Activated T-helper 2 cell treated with anti-CD3 and anti-CD28 coated beads, Interferon-gamma antibody, Interleukin-2, Interleukin-4, amounts not matched to agents 10 μg/mL and 5 μg/mL and 100 μg/mL, durations not matched to agents 14 hours and 24 hours and 36 hours (primary cell): Measurements from ENCODE around the gene KIZ. TPM values are rescaled to one million over a fixed set of nuclear protein-coding genes. Genes with fewer than 3 reads are reported as not detected.

Source experiments
- DNase-seq: peaks from one replicate; pipeline ENCODE4 v3.0.0; 2021; ENCODE audit warnings: low spot score
- H3K27ac Mint-ChIP-seq: one replicate; pipeline ENCODE4 v1.8.0; 2021; ENCODE audit warnings: mixed read lengths
- H3K27me3 Mint-ChIP-seq: one replicate; pipeline ENCODE4 v1.8.0; 2021; ENCODE audit warnings: low read depth, mixed read lengths
- H3K36me3 Mint-ChIP-seq: one replicate; pipeline ENCODE4 v1.8.0; 2021; ENCODE audit warnings: low read depth, mixed read lengths
- H3K4me1 Mint-ChIP-seq: one replicate; pipeline ENCODE4 v1.8.0; 2021; ENCODE audit warnings: low read depth, mixed read lengths
- H3K4me3 Mint-ChIP-seq: one replicate; pipeline ENCODE4 v1.8.0; 2021; ENCODE audit warnings: low read depth, mild to moderate bottlenecking, moderate library complexity, mixed read lengths
- H3K9me3 Mint-ChIP-seq: one replicate; pipeline ENCODE4 v1.8.0; 2021; ENCODE audit warnings: mixed read lengths
- intact Hi-C: fragments of 100-400 bp; cut with micrococcal nuclease; formaldehyde crosslinking; loops from one replicate; pipeline ENCODE4 v1.15.1; 2023
- total RNA-seq: library from RNA; stranded (reverse); gene quantifications from 2 replicates; pipeline ENCODE4 v1.2.3, GENCODE V29; 2022

Gene KIZ
- total RNA-seq, 1 donor from 2014 or later, result 10.5 TPM

GRCh38 chr20:21203088-21203656, 77.3 kb downstream of the KIZ start:
- intact Hi-C loops, result no loop called here
- Mint-ChIP-seq H3K36me3 (peaks cover 4% of the 10 kb centered on the region), H3K9me3 (no peaks in the 10 kb centered on the region)

DNA sequence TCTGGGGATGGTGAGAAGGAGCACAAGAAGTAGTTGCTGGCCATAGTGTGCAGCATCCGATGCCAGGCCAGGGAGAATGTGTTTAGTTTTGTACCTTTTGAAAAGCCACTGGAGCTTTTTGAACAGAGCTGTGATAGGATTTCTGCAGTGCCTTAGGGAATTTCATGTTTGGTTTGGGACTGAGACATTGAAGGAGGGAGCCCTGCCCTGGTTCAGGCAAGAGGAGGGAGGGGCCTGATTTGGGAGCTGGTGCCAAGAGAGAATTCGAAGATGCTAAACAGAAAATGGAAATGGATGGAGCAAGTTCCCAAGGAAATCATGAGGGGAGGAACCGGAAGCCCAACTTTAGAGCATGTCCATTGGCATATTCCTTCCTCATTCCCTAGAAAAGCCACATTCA, 80.7 kb downstream of the KIZ start:
- peaks cover 4% of the 10 kb centered on the region for H3K36me3 Mint-ChIP-seq
- H3K4me1 Mint-ChIP-seq, result no peaks in the 10 kb centered on the region
- intact Hi-C loops, result no loop called here
- no peaks in the 10 kb centered on the region for H3K9me3 Mint-ChIP-seq
- no peak overlapping the region for H3K27ac Mint-ChIP-seq
- DNase-seq, result no peak
- no peak overlapping the region for H3K4me3 Mint-ChIP-seq
- H3K27me3 Mint-ChIP-seq, result no peaks in the 10 kb centered on the region

More at GRCh38 chr20:21203088-21203656, 77.3 kb downstream of the KIZ start:
- Mint-ChIP-seq H3K27me3 (no peaks in the 10 kb centered on the region), H3K27ac (no peak overlapping the region), H3K4me3 (no peak overlapping the region), H3K4me1 (no peaks in the 10 kb centered on the region)
- no peak for DNase-seq

DNA sequence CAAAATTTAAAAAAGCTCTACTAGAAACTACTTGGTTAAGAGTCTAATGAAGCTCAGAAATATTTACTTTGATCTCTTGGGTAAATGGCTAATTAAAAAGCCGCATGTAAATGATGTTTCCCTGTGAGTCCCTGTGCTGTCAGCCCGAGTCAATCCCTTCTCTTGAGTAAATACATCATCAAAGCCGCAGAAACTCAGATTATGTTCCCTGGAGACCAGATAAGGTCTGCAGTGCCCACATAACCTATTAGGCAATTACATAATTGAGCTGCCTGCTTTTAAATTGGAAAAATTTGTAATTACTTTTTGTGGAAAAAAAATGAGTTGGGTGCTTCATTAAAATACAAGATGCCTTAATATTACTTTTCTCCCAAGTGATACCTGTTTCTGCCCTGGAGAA, 83.1 kb downstream of the KIZ start:
- Mint-ChIP-seq H3K4me3 (no peak overlapping the region), H3K4me1 (no peaks in the 10 kb centered on the region), H3K9me3 (no peaks in the 10 kb centered on the region), H3K36me3 (peaks cover 4% of the 10 kb centered on the region), H3K27ac (no peak overlapping the region), H3K27me3 (no peaks in the 10 kb centered on the region)
- DNase-seq, result no peak
- intact Hi-C loops, result no loop called here

GRCh38 chr20:21209668-21210067, 83.8 kb downstream of the KIZ start:
- Mint-ChIP-seq H3K27ac (no peak overlapping the region), H3K4me3 (no peak overlapping the region), H3K9me3 (no peaks in the 10 kb centered on the region), H3K27me3 (no peaks in the 10 kb centered on the region), H3K36me3 (peaks cover 4% of the 10 kb centered on the region), H3K4me1 (no peaks in the 10 kb centered on the region)
- intact Hi-C loops, result no loop called here
- DNase-seq, result no peak

DNA sequence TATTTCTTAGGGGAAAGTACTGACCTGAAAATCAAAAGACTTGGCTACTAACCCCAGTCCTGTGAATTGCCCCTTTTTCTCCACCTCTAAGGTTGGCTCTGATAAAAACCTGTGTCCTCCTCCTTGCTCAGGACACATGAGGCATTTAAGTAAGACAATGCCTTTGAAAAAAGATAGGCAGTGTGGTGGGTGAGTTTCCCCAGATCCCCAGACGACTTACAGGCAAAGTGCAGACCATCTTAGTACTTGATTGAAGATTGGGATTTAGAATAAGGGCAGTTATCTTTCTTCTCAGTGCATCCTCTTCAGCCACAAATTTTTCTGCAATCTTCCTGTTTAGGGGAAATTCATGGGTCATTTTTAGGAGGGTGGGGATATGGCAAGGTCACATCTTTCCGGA, 87.8 kb downstream of the KIZ start:
- H3K4me3 Mint-ChIP-seq, result no peak overlapping the region
- no peak overlapping the region for H3K27ac Mint-ChIP-seq
- no peaks in the 10 kb centered on the region for H3K9me3 Mint-ChIP-seq
- H3K27me3 Mint-ChIP-seq, result no peaks in the 10 kb centered on the region
- DNase-seq, result no peak
- H3K36me3 Mint-ChIP-seq, result no peaks in the 10 kb centered on the region
- intact Hi-C loops, result no loop called here
- H3K4me1 Mint-ChIP-seq, result no peaks in the 10 kb centered on the region

GRCh38 chr20:21214431-21214830, 88.5 kb downstream of the KIZ start:
- no peaks in the 10 kb centered on the region for H3K9me3 Mint-ChIP-seq
- intact Hi-C loops, result no loop called here
- no peaks in the 10 kb centered on the region for H3K27me3 Mint-ChIP-seq
- H3K27ac Mint-ChIP-seq, result no peak overlapping the region
- no peak for DNase-seq
- H3K4me3 Mint-ChIP-seq, result no peak overlapping the region
- no peaks in the 10 kb centered on the region for H3K36me3 Mint-ChIP-seq
- no peaks in the 10 kb centered on the region for H3K4me1 Mint-ChIP-seq

DNA sequence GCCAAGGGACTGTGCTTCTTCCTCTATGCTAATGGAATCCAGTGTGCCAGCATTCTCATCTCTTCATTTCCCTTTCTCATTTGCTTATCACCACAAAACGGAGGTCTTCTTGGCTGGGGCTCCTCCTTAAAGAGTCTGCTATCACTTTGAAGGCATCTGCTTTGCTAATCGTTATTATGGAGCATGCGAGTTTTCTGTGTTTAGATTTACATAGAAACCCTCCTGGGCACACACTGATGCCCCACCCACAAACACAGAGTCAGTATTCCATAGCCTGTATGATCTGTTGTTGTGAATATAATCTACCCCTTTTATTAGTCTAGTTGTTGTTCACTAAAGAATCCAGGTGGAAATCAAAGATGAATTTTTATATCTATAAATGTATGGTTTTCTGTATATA, 93.8 kb downstream of the KIZ start:
- no peak for DNase-seq
- Mint-ChIP-seq H3K27ac (no peak overlapping the region), H3K9me3 (no peaks in the 10 kb centered on the region), H3K4me3 (no peak overlapping the region), H3K4me1 (no peaks in the 10 kb centered on the region), H3K27me3 (no peaks in the 10 kb centered on the region), H3K36me3 (no peaks in the 10 kb centered on the region)
- intact Hi-C loops, result no loop called here

GRCh38 chr20:21224217-21224616, 98.3 kb downstream of the KIZ start:
- Mint-ChIP-seq H3K4me3 (no peak overlapping the region), H3K4me1 (no peaks in the 10 kb centered on the region), H3K27ac (no peak overlapping the region), H3K27me3 (no peaks in the 10 kb centered on the region), H3K9me3 (no peaks in the 10 kb centered on the region), H3K36me3 (no peaks in the 10 kb centered on the region)
- no peak for DNase-seq
- intact Hi-C loops, result no loop called here

- H3K36me3 Mint-ChIP-seq, result no peaks in the 10 kb centered on the region
- H3K4me3 Mint-ChIP-seq, result no peak overlapping the region
- intact Hi-C loops, result no loop called here
- no peaks in the 10 kb centered on the region for H3K9me3 Mint-ChIP-seq
- H3K4me1 Mint-ChIP-seq, result no peaks in the 10 kb centered on the region
- H3K27me3 Mint-ChIP-seq, result no peaks in the 10 kb centered on the region
- H3K27ac Mint-ChIP-seq, result no peak overlapping the region
- DNase-seq, result no peak
These were observed 99.5 kb downstream of the KIZ start for GRCh38 chr20:21225215-21225947.

- H3K4me3 Mint-ChIP-seq, result no peak overlapping the region
- no peak for DNase-seq
- H3K27ac Mint-ChIP-seq, result no peak overlapping the region
- H3K36me3 Mint-ChIP-seq, result no peaks in the 10 kb centered on the region
- no peaks in the 10 kb centered on the region for H3K27me3 Mint-ChIP-seq
- intact Hi-C loops, result no loop called here
- H3K4me1 Mint-ChIP-seq, result no peaks in the 10 kb centered on the region
- H3K9me3 Mint-ChIP-seq, result no peaks in the 10 kb centered on the region
These were observed 102.6 kb downstream of the KIZ start for GRCh38 chr20:21228511-21228910.

DNA sequence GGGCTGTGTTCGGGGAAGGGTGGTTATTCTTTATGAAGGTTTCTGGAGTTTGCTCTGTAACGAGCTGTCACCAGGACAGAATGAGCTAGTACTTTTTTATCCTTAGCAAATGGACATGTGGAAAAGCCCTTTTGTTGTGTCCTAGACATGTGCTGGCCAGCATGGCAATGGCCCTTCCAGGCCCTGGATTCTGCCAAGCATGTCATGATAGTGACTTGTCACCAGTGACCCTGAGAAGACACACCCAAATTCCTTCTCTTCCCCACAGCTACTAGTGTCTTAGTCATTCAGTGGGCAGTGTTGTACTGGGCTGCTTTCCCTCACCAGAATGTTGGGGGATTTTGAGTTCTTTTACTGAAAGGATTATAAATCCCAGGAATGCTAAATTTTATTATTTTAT, 103.3 kb downstream of the KIZ start:
- DNase-seq, result no peak
- Mint-ChIP-seq H3K4me1 (no peaks in the 10 kb centered on the region), H3K27ac (no peak overlapping the region), H3K36me3 (no peaks in the 10 kb centered on the region), H3K4me3 (no peak overlapping the region), H3K9me3 (no peaks in the 10 kb centered on the region), H3K27me3 (no peaks in the 10 kb centered on the region)
- intact Hi-C loops, result no loop called here

DNA sequence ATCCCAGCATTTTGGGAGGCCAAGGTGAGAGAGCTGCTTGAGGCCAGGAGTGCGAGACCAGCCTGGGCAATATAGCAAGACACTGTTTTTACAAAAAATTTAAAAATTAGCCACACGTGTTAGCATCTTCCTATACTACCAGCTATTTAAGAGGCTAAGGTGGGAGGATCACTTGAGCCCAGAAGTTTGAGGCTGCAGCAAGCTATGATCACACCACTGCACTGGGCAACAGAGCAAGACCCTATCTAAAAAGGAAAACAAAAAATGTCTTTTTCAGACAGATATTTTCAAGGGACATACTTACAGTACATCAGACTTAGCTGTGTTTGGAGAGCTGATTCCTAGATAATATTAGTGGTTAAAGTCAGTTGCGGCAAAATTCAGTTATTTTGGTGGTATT, 104.3 kb downstream of the KIZ start:
- H3K4me1 Mint-ChIP-seq, result no peaks in the 10 kb centered on the region
- no peaks in the 10 kb centered on the region for H3K27me3 Mint-ChIP-seq
- H3K36me3 Mint-ChIP-seq, result no peaks in the 10 kb centered on the region
- no peak overlapping the region for H3K4me3 Mint-ChIP-seq
- no peak overlapping the region for H3K27ac Mint-ChIP-seq
- DNase-seq, result no peak
- H3K9me3 Mint-ChIP-seq, result no peaks in the 10 kb centered on the region
- intact Hi-C loops, result no loop called here

DNA sequence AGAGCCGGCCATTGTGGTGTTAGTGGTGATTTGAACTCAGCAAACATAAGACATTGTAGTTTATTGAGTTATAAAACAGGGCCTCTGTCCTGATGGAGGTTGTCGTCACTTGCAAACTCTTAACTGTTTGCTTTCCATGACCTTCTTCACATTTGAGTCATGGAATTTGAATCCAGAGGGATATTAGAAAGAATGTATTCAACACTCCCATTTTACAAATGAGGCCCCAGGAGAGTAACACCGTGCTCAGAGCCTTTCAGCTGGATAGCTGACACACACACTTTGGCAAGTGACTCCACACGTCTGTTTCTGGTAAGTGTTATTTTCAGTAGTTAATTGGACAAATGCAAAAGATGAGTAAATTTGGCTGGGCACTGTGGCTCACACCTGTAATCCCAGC, 104.8 kb downstream of the KIZ start:
- H3K9me3 Mint-ChIP-seq, result no peaks in the 10 kb centered on the region
- no peak overlapping the region for H3K27ac Mint-ChIP-seq
- no peaks in the 10 kb centered on the region for H3K27me3 Mint-ChIP-seq
- intact Hi-C loops, result no loop called here
- no peak overlapping the region for H3K4me3 Mint-ChIP-seq
- no peaks in the 10 kb centered on the region for H3K4me1 Mint-ChIP-seq
- DNase-seq, result no peak
- no peaks in the 10 kb centered on the region for H3K36me3 Mint-ChIP-seq
